H1 (cell line): ENCODE measurements around the gene SP1. TPM values are rescaled to one million over a fixed set of nuclear protein-coding genes. Genes with fewer than 3 reads are reported as not detected.

Source experiments
- NANOG ChIP-seq: IDR thresholded peaks from 2 replicates; pipeline ENCODE4 v1.6.1; 2011; ENCODE audit warnings: low read length, low read depth, mild to moderate bottlenecking, inconsistent platforms; ENCODE audit not compliant: insufficient read depth, poor library complexity, severe bottlenecking
- SUZ12 ChIP-seq: fragments of 200-600 bp; sonication (generic); IDR thresholded peaks from 2 replicates; pipeline ENCODE4 v1.6.1; 2012; ENCODE audit warnings: mild to moderate bottlenecking, inconsistent platforms, low read length, moderate library complexity, mixed read lengths
- polyA plus RNA-seq, 7 experiments: library from polyadenylated mRNA; depleted of rRNA in 3 of 7; stranded (reverse) in 5 of 7; unstranded in 2 of 7; fragments of >200 nt in 5 of 7; fragments of 200-250 nt in 2 of 7; gene quantifications; 1 replicate in 5 of 7; 2 replicates in 1 of 7; 4 replicates in 1 of 7; pipeline versions ENCODE4 v1.2.1 to v1.2.3, GENCODE V29; 2011 to 2013; ENCODE audit warnings: missing spikeins in 2 of 7, mixed read lengths in 2 of 7
- total RNA-seq: library from RNA; stranded (reverse); fragmentation: NEBNext Ultra II Directional; extraction: Animal tissue kit (Norgen Biotek cat#: 25700); gene quantifications from 2 replicates; pipeline ENCODE4 v1.2.1, GENCODE V29; 2021

SP1 gene
- total and polyA plus RNA-seq, 2 of the 8 experiments (the other 6 are each of a cell fraction or from before 2014, with no cell fraction given): 50.7 to 75.2 TPM

GRCh38 chr12:53378724-53379388, 1.1 kb upstream of the SP1 start (continued):
- TF ChIP-seq NANOG (no peak), SUZ12 (no peak)
